Measurements from ENCODE around the gene DOCK4.

DNA sequence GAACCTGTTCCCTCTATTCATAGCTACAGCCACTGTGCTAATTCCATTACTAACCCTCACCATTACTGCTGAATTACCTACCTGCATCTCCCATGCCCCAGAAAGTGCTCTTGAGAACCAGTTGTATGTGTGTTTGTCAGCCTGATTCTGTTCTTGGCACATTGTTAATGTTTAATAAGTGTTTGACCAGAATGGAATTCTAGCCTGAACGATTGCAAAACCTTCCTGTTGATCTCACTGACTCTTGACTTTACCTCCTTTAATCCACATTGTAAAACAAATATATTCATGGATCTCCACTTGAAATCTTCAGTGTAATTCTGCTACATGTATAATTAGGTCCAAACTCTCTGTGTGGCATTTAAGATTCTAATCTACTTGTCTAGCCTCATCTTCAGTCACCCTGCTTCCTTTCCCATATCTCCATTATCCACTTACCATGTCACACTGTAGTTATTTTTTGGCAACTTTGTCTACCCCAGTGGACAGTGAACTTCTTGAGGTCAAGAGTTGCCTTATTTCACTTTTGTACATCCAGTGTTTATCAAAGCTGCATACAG lies 5.2 kb upstream of the DOCK4 start:
- TF ChIP-seq, protein P1, sequence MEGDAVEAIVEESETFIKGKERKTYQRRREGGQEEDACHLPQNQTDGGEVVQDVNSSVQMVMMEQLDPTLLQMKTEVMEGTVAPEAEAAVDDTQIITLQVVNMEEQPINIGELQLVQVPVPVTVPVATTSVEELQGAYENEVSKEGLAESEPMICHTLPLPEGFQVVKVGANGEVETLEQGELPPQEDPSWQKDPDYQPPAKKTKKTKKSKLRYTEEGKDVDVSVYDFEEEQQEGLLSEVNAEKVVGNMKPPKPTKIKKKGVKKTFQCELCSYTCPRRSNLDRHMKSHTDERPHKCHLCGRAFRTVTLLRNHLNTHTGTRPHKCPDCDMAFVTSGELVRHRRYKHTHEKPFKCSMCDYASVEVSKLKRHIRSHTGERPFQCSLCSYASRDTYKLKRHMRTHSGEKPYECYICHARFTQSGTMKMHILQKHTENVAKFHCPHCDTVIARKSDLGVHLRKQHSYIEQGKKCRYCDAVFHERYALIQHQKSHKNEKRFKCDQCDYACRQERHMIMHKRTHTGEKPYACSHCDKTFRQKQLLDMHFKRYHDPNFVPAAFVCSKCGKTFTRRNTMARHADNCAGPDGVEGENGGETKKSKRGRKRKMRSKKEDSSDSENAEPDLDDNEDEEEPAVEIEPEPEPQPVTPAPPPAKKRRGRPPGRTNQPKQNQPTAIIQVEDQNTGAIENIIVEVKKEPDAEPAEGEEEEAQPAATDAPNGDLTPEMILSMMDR (optimal IDR thresholded peaks at IDR 0.05 in 1 of 3, IDR thresholded peaks at IDR 0.05 in 1 of 3, conservative IDR thresholded peaks at IDR 0.05 in 1 of 3; ENCODE audit: extremely low read depth in 1 of 3, insufficient read depth in 2 of 3, low read length in 3 of 3), result no peak
- no peak for TF ChIP-seq EZH2 (IDR thresholded peaks at IDR 0.05; ENCODE audit: low read length)
